HG03571 (cell line): ENCODE results near the gene NELFCD.

Experiments
- ATAC-seq: cut with Tn5 transposase; IDR thresholded peaks from one replicate; pipeline ENCODE4 v1.9.1; 2021; ENCODE audit not compliant: unreplicated experiment

Gene NELFCD

GRCh38 chr20:59042796-59043631, 62.0 kb downstream of the NELFCD start:
- ATAC-seq, result peak; percentile 93

GRCh38 chr20:59043698-59044097, 62.6 kb downstream of the NELFCD start:
- ATAC-seq, result no peak

- ATAC-seq, result no peak
Measured at GRCh38 chr20:59044295-59044694, 63.2 kb downstream of the NELFCD start.
